22Rv1 (cell line): Measurements from ENCODE around the gene BLID.

Experiments
- CTCF ChIP-seq: fragments of 450-650 bp; IDR thresholded peaks from 2 replicates; pipeline ENCODE4 v1.5.1; 2017; ENCODE audit warnings: mild to moderate bottlenecking
- ZFX ChIP-seq: fragments of 450-650 bp; IDR thresholded peaks from 2 replicates; pipeline ENCODE4 v1.6.1; 2017; ENCODE audit warnings: antibody characterized with exemption, borderline replicate concordance

- TF ChIP-seq CTCF (no peak), ZFX (no peak)
Observed at GRCh38 chr11:122162095-122162494, 46.1 kb upstream of the BLID start.
